ENCODE data around the gene LAMC2.
"Not testable (repeated sequence)": the region's sequence is repeated elsewhere in the genome, so short reads cannot be mapped to it uniquely, and the experiment has no call there.

- TF ChIP-seq CTCF (IDR thresholded peaks at IDR 0.05); POLR2A (IDR thresholded peaks at IDR 0.05; ENCODE audit: low read depth); EP300 (IDR thresholded peaks at IDR 0.05); POLR2AphosphoS5 (IDR thresholded peaks at IDR 0.05): not testable (repeated sequence)
Measured at GRCh38 chr1:183240853-183241252, 54.8 kb downstream of the LAMC2 start.

Measured in esophagus muscularis mucosa (tissue), 4 donors.